HG02642 (cell line): Measurements from ENCODE around the gene ABHD17C.

ENCODE experiments used
- ATAC-seq: cut with Tn5 transposase; IDR thresholded peaks from one replicate; pipeline ENCODE4 v1.9.1; 2021; ENCODE audit warnings: mild to moderate bottlenecking; ENCODE audit not compliant: unreplicated experiment, poor library complexity

ABHD17C gene

GRCh38 chr15:80779658-80780415 is 84.7 kb downstream of the ABHD17C start:
- ATAC-seq, result no peak

GRCh38 chr15:80780416-80781221 is 85.5 kb downstream of the ABHD17C start:
- ATAC-seq, result no peak

- ATAC-seq, result no peak
These were observed 88.2 kb downstream of the ABHD17C start for GRCh38 chr15:80783260-80783659.

GRCh38 chr15:80785335-80785734 is 90.2 kb downstream of the ABHD17C start:
- ATAC-seq, result no peak

- no peak for ATAC-seq
These were observed 90.8 kb downstream of the ABHD17C start for GRCh38 chr15:80785811-80786354.

- ATAC-seq, result no peak
These were observed 92.2 kb downstream of the ABHD17C start for GRCh38 chr15:80787316-80787715.

- ATAC-seq, result no peak
These were observed 93.4 kb downstream of the ABHD17C start for GRCh38 chr15:80788536-80788935.

- ATAC-seq, result no peak
These were observed 94.2 kb downstream of the ABHD17C start for GRCh38 chr15:80789296-80789695.

GRCh38 chr15:80789796-80790195 is 94.7 kb downstream of the ABHD17C start:
- ATAC-seq, result no peak

GRCh38 chr15:80790236-80790635 is 95.1 kb downstream of the ABHD17C start:
- ATAC-seq, result no peak

GRCh38 chr15:80791004-80791403 is 95.9 kb downstream of the ABHD17C start:
- ATAC-seq, result no peak

- no peak for ATAC-seq
These were observed 101.3 kb downstream of the ABHD17C start for GRCh38 chr15:80796407-80796806.

- no peak for ATAC-seq
These were observed 103.8 kb downstream of the ABHD17C start for GRCh38 chr15:80798911-80799310.

GRCh38 chr15:80800067-80800466 is 105.0 kb downstream of the ABHD17C start:
- ATAC-seq, result no peak

- ATAC-seq, result no peak
These were observed 107.0 kb downstream of the ABHD17C start for GRCh38 chr15:80801891-80802680.

GRCh38 chr15:80803580-80804525 is 108.7 kb downstream of the ABHD17C start:
- ATAC-seq, result no peak

- no peak for ATAC-seq
These were observed 109.9 kb downstream of the ABHD17C start for GRCh38 chr15:80804970-80805495.
